GM15510 (cell line): Measurements from ENCODE around the gene MIAT.

ENCODE experiments used
- POLR2A ChIP-seq: IDR thresholded peaks from 3 replicates; pipeline ENCODE4 v1.6.1; 2011; ENCODE audit warnings: borderline replicate concordance; ENCODE audit not compliant: insufficient read length; ENCODE audit errors: extremely low read depth

The MIAT gene

DNA sequence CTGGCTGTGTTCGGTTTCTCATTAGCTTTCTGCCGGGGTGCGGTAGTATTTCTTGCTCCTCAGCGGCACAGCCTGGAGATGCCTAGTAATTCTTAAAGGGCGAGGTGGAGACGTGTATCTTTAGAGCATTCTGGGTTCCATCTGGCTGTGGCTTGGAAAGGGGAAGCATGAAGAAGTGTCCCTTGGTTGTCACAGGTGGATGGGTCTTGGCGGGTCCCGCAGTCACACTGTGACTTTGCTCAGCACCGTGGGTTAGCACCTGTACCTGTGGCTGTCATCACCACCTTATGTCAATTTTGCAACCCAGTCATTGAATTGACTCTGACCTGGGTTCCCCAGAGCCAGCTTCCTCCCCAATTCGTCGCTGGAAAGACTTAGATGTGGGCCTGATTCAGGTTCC lies 57.6 kb downstream of the MIAT start:
- no peak for TF ChIP-seq POLR2A

- TF ChIP-seq POLR2A, result no peak
These were observed 58.1 kb downstream of the MIAT start for GRCh38 chr22:26715392-26715936.

- TF ChIP-seq POLR2A, result no peak
These were observed 61.1 kb downstream of the MIAT start for GRCh38 chr22:26718488-26718887.

DNA sequence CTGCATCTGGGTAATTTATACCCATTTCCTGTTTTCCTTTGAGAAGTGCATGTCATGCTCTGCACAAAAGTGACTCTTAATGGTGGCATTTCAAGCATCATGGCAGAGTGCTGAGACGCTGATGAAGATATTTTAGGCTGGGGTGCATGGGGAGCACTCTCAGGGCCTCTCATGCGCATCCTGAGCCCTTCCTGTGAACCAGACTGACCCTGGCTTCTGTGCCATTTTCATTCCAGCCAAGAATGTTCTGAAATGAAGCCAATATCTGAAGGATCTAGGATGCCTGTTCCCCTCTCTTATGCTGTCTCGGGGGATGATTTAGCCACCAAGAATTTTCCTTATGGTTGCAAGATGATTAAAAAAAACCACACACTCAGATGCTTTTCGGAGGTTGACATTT lies 61.5 kb downstream of the MIAT start:
- no peak for TF ChIP-seq POLR2A

- TF ChIP-seq POLR2A, result no peak
These were observed 64.8 kb downstream of the MIAT start for GRCh38 chr22:26722159-26722558.

GRCh38 chr22:26724414-26724813 lies 67.0 kb downstream of the MIAT start:
- no peak for TF ChIP-seq POLR2A

DNA sequence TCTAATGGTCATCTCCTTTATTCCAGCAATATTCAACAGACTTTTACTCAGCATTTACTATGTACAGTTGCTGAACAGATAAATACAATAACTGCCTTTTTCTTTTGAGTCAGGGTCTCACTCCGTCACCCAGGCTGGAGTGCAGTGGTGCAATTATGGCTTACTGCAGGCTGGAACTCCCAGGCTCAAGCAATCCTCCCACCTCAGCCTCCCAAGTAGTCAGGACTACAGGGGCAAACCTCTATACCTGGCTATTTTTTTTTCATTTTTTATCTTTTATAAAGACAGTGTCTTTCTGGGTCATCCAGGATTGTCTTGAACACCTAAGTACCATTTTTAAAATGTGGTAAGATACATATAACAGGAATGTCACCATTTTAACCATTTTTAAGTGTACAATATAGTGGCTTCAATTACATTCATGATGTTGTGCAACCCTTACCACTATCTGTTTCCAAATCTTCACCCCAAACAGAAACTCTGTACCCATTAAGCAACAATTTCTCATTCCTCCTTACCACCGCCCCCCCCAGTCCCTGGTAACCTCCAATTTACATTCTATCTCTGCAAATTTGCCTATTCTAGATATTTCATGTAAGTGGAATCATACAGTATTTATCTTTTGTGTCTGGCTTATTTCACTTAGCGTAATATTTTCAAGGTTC lies 67.8 kb downstream of the MIAT start:
- TF ChIP-seq POLR2A, result no peak
